ENCODE measurements around the gene GMCL2.

DNA sequence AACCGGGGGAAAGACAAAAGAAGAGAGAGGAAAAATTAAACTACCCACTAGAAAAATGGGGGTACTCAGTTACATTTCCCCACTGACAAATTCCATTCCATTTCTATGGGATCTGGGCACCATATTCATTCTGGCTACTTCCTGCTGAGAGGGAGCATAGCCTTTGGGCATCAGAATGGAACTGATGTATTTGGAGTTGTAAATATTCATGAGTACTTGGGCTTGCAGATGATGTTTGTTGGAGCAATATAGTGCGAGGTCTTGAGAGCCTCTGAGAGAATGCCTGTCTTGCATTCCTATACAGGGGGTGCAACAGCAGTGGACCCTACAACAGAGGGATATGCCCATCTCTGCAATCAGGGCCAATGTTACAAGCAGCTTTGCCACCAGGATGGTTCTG lies 16.7 kb downstream of the GMCL2 start:
- TF ChIP-seq EZH2 (IDR thresholded peaks at IDR 0.05; ENCODE audit: low read length, unreplicated experiment) = no peak
- TF ChIP-seq, protein P1, sequence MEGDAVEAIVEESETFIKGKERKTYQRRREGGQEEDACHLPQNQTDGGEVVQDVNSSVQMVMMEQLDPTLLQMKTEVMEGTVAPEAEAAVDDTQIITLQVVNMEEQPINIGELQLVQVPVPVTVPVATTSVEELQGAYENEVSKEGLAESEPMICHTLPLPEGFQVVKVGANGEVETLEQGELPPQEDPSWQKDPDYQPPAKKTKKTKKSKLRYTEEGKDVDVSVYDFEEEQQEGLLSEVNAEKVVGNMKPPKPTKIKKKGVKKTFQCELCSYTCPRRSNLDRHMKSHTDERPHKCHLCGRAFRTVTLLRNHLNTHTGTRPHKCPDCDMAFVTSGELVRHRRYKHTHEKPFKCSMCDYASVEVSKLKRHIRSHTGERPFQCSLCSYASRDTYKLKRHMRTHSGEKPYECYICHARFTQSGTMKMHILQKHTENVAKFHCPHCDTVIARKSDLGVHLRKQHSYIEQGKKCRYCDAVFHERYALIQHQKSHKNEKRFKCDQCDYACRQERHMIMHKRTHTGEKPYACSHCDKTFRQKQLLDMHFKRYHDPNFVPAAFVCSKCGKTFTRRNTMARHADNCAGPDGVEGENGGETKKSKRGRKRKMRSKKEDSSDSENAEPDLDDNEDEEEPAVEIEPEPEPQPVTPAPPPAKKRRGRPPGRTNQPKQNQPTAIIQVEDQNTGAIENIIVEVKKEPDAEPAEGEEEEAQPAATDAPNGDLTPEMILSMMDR (conservative IDR thresholded peaks at IDR 0.05; ENCODE audit: low read depth, low read length) = no peak
